Inflammatory macrophage treated with lipopolysaccharide for 1 hour (primary cell): ENCODE data around the gene NEUROG3.
A peak's percentile ranks its signal among the peaks of the same experiment; 100 is the strongest.

Source experiments
- DNase-seq, 2 donors: peaks; one replicate each; pipeline ENCODE4 v3.0.0-alpha.2; 2020 to 2022

Gene NEUROG3, protein sequence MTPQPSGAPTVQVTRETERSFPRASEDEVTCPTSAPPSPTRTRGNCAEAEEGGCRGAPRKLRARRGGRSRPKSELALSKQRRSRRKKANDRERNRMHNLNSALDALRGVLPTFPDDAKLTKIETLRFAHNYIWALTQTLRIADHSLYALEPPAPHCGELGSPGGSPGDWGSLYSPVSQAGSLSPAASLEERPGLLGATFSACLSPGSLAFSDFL

DNA sequence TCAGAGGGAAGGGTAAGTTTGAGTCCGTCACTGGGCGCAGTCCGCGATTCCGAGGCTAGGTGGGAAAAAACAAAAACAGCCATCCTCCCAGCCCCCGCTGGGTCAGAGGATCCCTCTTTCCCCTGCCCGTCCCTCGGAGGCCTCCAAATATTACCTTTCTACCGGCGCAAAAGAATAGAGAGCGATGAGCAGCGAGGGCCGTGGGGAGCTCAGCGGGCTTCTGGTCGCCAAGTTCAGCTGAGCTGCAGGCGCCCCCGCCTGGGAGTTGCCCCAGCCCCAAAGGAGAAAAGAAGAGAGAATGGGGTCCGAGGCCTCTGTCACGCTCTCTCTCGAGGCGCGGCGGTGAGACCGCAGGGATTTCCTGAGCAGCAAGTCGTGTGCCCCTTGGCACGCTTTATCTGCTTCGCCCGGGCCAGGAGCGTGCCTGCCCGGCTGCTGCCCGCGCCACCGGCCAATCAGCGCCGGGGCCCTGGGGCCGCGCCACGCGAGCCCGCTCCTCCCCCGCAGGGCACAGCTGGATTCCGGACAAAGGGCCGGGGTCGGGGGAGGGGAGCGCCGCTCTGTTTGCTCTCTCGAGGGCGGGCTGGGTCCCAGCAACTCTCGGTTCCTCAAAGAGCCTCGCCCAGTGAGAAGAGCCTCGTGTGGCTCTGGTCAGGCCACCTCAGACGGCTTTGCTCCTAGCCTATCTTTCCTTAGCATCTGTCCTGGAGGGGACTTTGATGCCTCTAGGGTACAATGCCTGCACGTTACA lies at the start of gene NEUROG3:
Gene NEUROG3, minus strand, starts transcription at position 367 of the 751 bp plus-strand sequence. CDS start 379 bp downstream, outside the sequence.
- DNase-seq = no peak

DNA sequence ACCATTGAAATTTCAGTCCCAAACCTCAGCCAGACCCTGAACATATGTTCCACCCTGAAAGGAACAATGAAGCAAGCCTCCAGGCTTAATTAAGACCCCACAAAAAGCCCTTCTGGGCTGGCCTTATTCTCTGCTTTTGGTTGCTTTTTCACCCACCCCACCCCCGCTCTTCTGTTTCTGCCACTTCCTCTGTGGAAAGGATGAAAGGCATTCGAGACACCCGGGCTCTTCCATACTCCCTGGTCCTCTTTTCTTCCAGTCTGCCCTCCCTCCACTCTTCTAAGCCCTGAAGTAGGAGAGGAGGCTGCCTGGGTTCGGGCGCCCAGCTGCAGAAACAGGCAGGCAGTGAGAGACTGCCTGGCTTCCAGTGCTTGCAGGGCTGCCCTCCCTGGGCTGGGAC lies 47.4 kb upstream of the NEUROG3 start:
- DNase-seq = no peak

DNA sequence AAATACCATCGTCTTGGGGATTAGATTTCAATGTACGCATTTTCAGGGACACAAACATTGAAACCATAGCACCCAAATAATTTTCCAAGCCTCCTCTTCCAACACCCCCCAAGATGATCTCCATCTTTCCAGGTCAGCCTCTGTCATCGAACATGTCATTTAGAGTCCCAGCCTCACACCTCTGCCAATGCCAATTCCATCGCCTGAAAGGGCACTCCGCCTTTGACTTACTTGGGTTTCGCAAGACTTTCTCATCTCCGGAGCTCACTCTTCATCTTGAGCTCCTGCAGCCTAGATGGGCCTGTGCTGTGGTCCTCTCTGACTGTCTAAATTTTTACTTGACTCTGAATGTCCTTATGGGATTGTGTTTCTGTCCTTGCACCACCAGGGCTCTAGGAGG lies 46.4 kb upstream of the NEUROG3 start:
- no peak for DNase-seq

DNA sequence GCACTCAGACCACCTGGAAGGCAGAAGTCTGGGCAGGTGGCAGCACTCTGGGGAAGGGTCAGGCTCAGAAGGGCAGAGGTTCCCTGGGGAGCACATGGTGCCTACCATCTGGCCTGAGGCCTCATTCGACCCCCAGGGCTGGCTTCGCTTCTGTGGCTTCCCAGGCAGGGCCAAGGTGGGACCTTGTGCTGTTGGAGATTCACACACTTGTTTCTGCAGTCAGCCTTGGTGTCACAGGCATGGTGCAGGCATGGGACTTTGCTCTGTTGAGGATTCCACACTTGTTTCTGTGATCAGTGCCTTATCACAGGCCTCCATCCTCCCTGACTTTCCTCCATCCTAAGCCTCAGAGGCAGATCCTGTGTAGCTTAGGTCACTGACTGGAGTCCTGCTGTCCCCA lies 45.5 kb upstream of the NEUROG3 start:
- no peak for DNase-seq

DNA sequence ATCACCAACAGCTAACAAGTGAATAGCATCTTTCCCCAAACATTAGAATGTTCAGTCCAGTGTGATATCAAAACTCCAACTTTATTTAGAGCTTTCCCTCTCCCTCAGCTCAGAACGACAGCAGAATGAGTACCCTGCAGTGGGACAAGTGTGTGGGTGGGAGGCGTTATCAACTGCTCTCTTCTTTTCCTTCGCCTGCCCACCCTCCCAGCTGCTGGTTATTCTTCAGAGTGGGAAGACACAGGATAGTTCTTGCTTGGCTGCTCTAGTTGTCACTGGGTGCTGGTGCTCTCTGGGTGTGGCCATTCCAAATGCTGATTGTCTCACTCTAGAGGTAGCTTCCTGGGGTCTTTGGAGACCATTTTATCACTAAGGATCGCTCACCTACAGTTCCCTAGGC lies 43.1 kb upstream of the NEUROG3 start:
- DNase-seq = no peak

DNA sequence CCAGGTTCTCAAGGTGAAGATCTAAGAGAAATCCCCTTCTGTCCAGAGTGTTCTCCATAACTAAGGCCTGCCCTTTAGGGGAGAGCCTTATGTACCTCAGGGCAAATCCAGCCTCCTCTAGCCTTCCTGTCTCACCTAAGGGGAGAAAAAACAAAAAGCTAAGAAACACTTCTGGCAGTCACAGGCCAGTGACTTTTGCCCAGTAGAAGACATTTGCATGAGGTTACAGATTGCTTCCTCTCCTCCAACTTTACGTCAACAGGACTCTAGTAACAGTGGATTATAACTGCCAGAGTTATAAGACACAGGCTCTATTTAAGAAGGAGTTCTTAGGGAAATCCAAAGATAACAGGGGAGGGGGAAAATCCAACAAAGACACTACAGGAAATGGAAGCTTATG lies 40.9 kb upstream of the NEUROG3 start:
- no peak for DNase-seq

DNA sequence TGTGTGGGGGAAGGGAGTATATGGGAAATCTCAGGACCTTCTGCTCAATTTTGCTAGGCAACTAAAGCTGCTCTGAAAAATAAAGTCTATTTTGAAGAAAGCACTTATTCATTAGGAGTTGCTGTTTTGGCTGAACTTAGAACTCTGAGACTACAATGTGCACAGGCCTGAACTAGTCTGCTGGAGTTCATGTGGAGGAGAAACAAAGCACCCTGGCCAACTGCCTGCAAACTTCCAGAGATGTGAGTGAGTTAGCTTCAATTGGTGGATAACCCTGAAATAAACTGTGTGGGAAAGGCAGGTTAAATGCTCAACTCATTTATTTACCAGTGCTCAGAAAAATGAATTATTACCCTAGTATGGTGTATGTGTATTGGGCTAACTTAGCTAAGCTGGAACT lies 39.5 kb upstream of the NEUROG3 start:
- no peak for DNase-seq

DNA sequence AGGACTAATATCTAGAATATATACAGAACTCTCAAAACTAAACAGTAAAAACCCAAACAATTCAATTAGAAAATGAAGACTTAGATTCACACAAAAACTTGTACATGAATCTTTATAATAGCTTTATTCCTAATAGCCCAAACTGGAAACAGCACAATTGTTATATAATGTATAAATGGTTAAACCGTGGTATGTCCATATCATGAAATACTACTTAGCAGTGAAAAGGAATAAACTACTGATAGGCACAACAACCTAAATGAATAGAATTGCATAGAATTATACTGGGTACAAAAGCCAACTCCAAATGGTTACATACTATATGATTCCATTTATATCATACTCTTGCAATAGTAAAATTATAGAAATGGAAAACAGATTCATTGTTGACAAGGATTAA lies 35.9 kb upstream of the NEUROG3 start:
- DNase-seq = no peak

DNA sequence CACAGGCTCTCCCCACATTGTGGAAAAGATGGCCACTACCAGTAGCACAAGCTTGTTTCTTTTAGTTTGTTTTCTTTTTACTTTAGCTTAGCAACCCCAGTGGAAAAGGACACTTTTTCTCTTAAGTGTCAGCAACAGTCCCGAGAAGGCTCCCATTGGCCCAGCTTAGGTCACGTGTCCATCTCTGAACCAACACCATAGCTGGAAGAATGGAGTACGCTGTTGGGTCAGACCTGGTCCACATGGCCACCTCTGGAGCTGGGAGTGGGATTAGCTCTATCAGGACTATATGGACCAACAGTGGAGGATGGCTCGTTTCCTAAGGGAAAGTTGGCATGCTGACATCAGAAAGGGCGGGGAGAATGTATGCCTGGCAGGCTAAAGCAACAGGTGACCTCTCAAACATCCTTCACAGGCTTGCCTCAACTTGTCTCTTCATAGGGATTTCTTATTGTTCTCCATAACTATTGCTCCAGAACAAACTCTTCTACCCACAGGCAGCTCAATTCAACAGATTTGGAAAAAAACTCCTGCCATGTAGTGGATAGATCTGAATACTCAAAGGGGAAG lies 27.6 kb upstream of the NEUROG3 start:
- no peak for DNase-seq

DNA sequence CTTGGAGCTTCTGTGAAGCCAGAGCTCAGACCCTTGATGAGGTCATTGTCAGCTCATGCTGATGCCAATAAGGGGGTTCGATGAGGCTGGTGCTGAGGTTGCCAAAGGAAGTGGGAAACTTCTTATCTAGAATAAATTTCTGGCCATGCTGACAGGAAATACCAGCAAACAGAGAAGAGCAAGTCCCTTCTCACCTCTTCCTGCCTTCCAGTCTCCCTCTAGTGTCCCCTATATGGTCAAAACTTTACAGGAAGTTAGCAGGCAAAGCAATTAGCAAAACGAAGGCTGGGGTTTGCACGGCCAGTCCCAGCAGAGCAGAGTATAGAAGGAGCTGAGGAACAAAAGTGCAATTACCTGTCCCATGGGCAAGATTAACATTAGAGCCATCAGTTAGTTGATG lies 15.1 kb upstream of the NEUROG3 start:
- no peak for DNase-seq

DNA sequence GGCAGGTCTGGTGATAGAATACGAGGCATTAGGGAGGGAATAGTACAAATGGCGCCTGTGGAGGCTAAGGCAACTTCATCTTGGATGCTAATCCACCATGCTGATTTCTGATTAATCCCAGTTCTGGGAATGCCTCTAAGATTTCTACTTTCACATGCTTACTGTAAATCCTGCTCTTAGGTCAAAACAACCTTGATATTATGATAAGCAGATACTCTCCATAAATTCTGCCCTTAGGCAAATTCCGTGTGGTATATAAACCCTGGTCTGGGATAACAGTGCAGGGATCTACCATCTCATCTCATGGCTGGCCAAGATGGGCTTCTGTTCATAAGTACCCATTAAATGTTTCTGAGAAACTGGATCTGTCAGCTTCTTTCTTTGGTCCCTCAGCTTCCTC lies 11.4 kb upstream of the NEUROG3 start:
- DNase-seq = no peak

DNA sequence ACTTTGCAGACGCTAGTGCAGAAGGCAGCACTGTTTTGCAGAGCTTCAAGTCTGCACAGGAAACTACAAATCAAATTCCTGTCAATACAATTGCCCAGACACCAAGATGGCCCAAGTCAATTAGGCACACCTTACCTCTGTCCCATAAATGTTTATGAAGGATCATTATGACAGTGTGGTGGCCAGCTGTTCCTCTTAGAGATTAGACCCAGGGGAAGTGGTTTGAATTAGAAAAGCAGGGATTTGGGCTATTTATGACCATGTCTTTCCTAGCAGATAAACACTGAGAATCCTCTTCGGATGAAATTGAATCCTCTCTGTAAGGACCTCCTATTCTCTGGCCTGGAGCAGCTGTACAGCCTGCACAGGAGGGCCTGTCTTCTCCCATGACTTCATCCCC lies 9.9 kb upstream of the NEUROG3 start:
- no peak for DNase-seq

DNA sequence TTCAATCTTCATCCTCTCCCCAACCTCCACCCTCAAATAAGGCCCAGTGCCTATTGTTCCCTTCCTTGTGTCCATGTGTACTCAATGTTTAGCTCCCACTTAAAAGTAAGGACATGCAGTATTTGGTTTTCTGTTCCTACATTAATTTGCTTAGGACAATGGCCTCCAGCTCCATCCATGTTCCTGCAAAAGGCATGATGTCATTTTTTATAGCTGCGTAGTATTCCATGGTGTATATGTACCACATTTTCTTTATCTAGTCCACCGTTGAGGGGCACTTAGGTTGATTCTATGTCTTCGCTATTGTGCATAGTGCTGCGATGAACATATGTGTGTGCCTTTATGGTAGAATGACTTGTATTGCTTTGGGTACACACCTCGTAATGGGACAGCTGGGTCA lies 7.2 kb upstream of the NEUROG3 start:
- DNase-seq = no peak

DNA sequence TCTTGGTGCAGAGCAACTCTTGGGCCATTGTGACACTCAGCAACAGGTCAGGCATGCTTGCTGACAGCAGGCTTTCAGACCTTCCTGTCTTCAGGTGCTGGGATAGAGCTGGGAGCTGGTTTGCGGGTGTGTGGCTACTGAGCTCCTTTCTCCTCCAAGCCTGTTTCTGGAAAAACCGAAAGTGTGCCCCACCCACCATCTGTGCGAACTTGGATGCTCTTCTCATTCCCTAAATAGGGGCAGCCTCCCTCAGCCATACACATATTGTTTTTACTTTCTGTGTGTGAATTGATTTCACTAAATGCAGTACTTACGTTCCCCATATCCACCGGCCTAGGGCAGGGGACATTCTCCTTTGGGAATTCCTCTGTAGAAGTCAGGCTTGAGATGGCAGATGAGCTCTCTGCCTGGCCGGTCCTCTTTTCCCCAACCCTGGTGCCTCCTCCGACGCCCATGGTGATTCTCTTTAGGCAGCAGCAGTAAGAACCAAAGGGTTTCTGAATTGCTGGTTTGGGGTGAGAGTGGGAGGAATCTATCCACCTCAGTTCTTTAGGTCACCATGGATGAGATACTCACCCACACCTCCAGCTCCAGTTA lies 6.3 kb upstream of the NEUROG3 start:
- no peak for DNase-seq

DNA sequence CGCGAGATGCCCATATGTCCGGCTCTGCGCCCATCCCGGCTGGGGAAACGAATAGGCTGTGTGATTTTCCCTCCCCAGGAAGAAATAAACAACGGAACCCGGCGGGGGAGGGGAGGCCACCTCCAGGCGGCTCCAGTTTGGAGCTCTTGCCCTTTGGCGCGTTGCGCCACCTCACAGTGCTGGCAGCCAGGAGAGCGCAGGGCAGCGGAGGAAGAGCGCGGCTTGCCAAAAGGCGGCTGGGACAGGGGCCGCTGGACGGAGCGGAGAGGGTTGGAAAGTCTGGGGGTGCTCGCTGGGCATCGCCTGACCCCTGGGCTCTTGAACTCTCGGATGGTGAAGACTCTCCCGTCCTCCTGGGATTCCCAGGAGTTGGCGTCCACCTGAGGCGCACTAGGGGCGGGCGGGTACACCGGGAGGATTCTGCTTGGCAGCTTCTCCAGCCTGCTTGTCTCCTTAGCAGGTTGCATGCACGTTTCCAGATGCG lies 5.3 kb upstream of the NEUROG3 start:
- DNase-seq = no peak

DNA sequence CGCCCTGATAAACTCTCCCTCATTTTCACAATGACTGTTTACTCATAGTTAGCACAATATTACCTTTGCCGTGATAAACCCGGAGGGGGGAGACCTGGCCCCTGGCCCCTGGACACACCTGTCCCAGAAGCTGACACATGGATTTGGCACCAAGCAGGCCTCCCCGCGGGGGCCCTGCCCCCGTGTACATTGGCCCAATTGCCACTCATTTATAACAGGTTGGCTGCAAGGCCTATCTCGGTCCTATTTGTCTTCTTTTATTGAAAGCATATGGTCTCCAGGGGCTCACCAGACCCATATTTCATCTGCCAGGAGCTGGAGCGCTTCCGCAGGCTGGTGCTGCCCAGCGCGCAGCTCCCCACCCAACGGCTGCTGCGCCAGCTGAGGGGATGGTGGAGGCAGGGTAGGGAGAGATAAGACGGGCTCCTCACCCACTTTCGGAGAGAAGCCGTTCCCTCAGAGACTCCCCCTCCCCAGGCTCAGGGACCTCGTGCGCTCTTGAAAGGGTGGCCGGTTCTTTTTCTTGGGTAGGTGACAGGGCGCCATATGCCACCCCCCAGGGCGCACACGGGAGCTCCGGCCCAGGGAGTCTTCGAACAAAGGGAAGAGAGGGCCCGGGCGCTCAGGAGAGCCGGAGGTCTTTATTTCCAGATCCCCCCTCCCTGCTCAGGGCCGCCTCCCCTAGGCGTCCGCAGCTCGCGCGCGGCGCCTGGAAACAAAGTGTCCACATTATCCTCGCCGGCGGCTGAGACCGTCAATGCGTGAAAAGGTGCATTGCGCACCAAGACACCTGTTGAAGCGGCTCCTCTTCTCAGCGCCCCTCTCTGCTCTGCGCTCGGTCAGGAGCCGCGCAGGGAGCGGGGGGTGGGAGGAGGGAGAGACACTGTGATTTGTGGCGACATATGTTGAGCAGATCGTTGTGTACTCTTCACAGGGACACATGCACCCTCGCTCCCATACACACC lies 4.3 kb upstream of the NEUROG3 start:
- DNase-seq = no peak

DNA sequence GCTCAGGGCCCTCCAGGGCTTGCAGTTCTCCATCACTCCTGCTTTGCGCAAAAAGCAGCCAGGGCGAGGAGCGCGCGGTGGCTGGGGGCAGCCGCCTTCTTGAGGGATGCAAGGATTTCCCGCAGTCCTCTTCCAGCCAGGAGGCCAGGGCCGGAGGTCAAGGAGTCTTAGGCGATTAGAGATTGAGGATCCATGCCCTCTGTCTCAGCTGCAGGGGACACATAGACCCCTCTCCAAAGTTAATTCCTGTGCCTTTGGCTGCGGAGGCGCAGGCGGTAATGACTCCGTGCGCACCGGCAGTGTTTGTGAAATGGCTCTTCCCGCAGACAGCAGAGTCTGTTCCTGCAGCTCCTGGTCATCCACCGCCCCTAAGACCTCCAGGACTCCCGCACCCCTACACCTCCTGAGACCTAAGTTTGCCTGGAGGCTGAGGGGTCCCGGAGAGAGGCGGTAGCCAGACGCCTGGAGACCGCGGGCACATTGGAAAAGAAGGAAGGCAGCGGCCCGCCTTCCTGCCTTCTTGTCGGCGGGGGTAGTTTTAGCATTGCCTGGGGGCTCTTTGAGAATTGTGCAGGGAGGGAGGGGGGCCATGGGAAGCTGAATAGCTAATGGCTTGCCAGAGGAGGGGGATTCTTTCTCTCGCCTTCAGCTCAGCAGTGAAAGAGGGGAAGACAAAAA lies 3.3 kb upstream of the NEUROG3 start:
- no peak for DNase-seq

DNA sequence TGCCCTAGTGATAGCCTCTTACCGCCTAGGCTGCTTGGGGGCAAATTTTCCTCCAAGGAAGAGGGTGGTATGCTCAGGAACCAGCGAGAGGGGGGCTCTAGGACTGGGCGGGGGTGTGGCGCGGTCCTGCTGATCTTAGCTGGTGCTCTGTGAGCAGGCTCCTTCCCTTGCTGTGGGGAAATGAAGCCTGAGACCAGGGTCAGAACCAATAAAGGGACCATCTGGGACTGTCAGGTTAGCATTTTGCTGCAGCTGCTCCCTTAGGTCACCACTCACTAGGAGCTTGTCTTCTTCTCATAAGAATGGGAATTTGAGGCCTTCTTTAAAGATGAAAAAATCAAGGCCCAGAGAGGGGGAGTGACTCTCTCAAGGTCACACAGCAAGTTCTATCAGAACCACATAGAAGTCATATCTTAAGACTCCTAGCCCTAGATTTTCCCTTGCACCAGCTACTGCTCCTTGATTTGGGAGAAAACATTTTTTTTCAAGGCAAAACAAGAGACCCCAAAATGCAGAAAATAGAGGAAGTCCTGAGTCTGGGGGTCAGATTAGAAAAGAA lies 2.0 kb upstream of the NEUROG3 start:
- no peak for DNase-seq

DNA sequence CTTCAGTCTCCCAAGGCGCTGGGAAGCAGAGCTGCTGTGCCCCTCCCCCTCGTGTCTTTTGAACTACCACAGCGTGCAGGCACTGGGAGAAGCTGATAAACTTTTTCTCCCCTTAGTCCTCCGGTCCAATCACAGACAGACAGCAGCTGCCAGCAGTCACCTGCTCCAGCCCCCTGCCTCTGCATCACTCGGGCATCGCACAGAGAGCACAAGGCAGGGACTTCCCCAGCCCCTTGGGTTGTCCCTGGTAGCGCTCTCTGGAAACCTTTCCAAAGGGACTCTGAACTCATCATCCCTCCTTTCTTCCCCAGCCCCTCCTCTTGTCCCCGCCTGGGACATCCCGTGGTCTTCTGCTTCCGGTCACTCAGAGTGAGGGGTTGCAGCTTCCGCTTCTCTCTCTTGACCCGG lies 1.4 kb upstream of the NEUROG3 start:
- peak in 1 of 2 donors; percentile 2 for DNase-seq

DNA sequence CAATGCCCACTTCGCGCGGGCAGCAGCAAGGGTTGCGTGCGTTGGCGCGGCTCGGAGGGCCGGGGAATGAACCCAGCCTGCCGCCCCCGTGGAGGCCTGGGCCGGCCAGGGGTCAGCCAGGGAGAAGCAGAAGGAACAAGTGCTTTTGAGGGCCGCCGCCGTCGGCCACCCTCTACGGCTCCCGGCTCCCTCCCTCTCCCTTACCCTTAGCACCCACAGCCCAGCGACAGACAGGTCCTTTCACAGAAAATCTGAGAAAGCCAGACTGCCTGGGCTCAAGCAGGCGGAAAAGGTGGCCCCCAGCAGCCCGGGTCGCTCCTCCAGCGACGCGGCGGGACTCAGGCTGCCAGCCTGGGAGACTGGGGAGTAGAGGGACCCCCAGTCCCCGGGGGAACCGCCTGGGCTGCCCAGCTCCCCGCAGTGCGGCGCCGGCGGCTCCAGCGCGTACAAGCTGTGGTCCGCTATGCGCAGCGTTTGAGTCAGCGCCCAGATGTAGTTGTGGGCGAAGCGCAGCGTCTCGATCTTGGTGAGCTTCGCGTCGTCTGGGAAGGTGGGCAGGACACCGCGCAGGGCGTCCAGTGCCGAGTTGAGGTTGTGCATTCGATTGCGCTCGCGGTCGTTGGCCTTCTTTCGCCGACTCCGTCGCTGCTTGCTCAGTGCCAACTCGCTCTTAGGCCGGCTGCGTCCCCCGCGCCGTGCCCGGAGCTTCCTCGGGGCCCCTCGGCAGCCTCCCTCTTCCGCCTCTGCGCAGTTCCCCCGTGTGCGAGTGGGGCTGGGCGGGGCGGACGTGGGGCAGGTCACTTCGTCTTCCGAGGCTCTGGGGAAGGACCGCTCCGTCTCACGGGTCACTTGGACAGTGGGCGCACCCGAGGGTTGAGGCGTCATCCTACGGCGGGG lies 815 bp downstream of the NEUROG3 start:
- DNase-seq = no peak
